Heart left ventricle (tissue), 16 donors: ENCODE results near the gene APLP1. TPM values are rescaled to one million over a fixed set of nuclear protein-coding genes. Genes with fewer than 3 reads are reported as not detected.
A peak's percentile ranks its signal among the peaks of the same experiment; 100 is the strongest.

Experiments used
- ATAC-seq, 4 donors: fragments of 200-7000 bp; cut with Tn5 transposase; one replicate each; pipeline ENCODE4 v1.9.1; 2020 to 2022; ENCODE audit warnings: moderate library complexity in 4 of 4, mild to moderate bottlenecking in 3 of 4, moderate number of reproducible peaks in 1 of 4
- DNase-seq, 5 donors: peaks; one replicate each; pipeline ENCODE4 v3.0.0-alpha.2; 2020
- H3K27ac ChIP-seq, 12 donors: fragments of 200-600 bp; sonication (generic) in 4 of 12; one replicate each; pipeline versions ENCODE4 v1.5.0 to v1.8.0; 2016 to 2022; ENCODE audit warnings: mild to moderate bottlenecking in 2 of 12
- H3K27me3 ChIP-seq, 9 donors: fragments of 200-600 bp; sonication (generic) in 2 of 9; one replicate each; pipeline versions ENCODE4 v1.5.1 to v1.8.0; 2016 to 2022; ENCODE audit warnings: mild to moderate bottlenecking in 3 of 9
- H3K36me3 ChIP-seq, 9 donors: fragments of 200-600 bp; sonication (generic) in 2 of 9; one replicate each; pipeline versions ENCODE4 v1.5.0 to v1.8.0; 2018 to 2022; ENCODE audit warnings: mild to moderate bottlenecking in 2 of 9
- H3K4me1 ChIP-seq, 12 donors: fragments of 200-600 bp; sonication (generic) in 4 of 12; one replicate each; pipeline versions ENCODE4 v1.5.0 to v1.8.0; 2016 to 2022; ENCODE audit warnings: mild to moderate bottlenecking in 3 of 12
- H3K4me3 ChIP-seq, 12 donors: fragments of 200-600 bp; sonication (generic) in 4 of 12; one replicate each; pipeline versions ENCODE4 v1.5.0 to v1.8.0; 2017 to 2022; ENCODE audit warnings: mild to moderate bottlenecking in 9 of 12, moderate library complexity in 4 of 12
- H3K9me3 ChIP-seq, 12 donors: fragments of 200-600 bp; sonication (generic) in 4 of 12; one replicate each; pipeline versions ENCODE4 v1.5.0 to v1.8.0; 2016 to 2022; ENCODE audit warnings: mild to moderate bottlenecking in 1 of 12
- POLR2A ChIP-seq, 2 donors: fragments of 450-650 bp; IDR thresholded peaks; one replicate each; pipeline ENCODE4 v1.6.1; 2017; ENCODE audit warnings: antibody characterized with exemption in 2 of 2, mild to moderate bottlenecking in 2 of 2, moderate library complexity in 2 of 2
- WGBS, 4 donors: extraction: QIAGEN DNeasy Blood & Tissue Kit in 2 of 4; methylation state at CpG; one replicate each; pipeline versions ENCODE4 v1.1.5 to v1.1.7; 2013 to 2018; 5-methylcytosine and 5-hydroxymethylcytosine counted together
- intact Hi-C, 10 donors: fragments of 100-400 bp; cut with DNase I; formaldehyde crosslinking; loops; one replicate each; pipeline versions ENCODE4 v1.11.1 to v1.14.2; 2022
- polyA plus RNA-seq, 2 donors: library from polyadenylated mRNA; stranded (reverse); fragments of 200-250 nt; gene quantifications; one replicate each; pipeline ENCODE4 v1.2.3, GENCODE V29; 2013
- total RNA-seq, 9 donors: library from RNA; depleted of rRNA in 2 of 9; stranded (reverse); fragments of >200 nt in 2 of 9; fragmentation: NEBNext Ultra II Directional in 3 of 9; extraction: Animal tissue kit (Norgen Biotek cat#: 25700) in 3 of 9; gene quantifications; one replicate each; pipeline versions ENCODE4 v1.1.0 to v1.2.4, GENCODE V29; 2016 to 2023
- TF ChIP-seq, protein P1 (sequence below), 12 donors: fragments of 200-600 bp; sonication (generic) in 4 of 12; IDR thresholded peaks; one replicate each; pipeline versions ENCODE4 v1.5.0 to v1.8.0; 2018 to 2022; ENCODE audit warnings: antibody characterized with exemption in 12 of 12, mild to moderate bottlenecking in 5 of 12
- donor health status: ischemic (EF 13 %, LVEDD 7.1; RV severe dilation, severe dysfunction).
- donor health status: healthy with polysubstance abuse.
- donor health status: DM: no; HTN: yes; CAD: no.
- donor health status: DM: no; HTN: no; CAD: no.
- donor health status: ischemic (EF 25% LVEDD 6.9; RV normal size, moderate dysfunction).
- donor health status: ischemic (EF 25% LVEDD 5.7; RV mildly dilated, moderate dysfunction).
- donor health status: healthy.
- donor health status: DM: yes; HTN: yes; CAD: no.
- donor health status: ischemic (EF 35%, LVEDD 5.7; RV mildly dilated, moderate dysfunction).
- donor health status: nonischemic (EF 11% LVEDD 7.7; RV severe dilation, severe dysfunction).
- donor health status: DM: yes; HTN: yes; CAD: no.
- donor health status: PGD.
- donor health status: ischemic (EF 29% LVEDD 5.4; RV normal size, mild dysfunction).
- donor health status: nonischemic (EF 23%, LVEDD 6.1; RV moderate dilation, normal function).

Gene APLP1
- total and polyA plus RNA-seq, 11 donors, result 2.1 to 44.3 (median 24.9) TPM

DNA sequence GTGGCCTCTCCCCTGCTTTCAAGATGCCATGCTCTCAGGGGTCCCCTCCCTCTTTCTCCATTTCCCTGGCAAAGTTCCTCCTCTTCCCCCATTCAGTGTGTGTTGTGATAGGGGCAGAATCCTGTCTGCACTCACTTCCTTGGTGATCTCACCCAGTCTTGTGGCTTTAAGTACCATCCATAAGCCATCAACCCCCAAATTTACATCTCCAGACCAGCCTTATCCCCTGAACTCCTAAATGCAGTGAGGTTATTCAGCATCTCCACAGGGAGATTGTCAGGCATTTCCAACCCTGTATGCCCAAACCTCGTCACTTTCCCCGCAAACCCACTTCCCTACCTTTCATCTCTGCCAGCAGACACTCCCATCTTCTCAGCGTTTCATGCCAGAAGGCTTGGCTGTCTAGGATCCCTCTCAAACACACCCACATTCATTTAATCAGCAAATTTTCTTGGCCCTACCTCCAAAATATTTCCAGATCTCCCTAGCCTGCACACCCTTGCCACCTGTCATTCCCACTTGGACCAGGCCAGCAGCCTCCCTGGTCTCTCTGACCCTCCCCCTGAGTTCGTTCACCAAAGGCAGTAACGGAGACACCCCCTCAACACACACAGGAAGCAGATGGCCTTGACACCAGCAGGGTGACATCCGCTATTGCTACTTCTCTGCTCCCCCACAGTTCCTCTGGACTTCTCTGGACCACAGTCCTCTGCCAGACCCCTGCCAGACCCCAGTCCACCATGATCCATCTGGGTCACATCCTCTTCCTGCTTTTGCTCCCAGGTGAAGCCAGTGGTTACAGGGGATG, 33.7 kb downstream of the APLP1 start, which contains the start of gene HCST:
HCST (plus strand) TSS at position 676 of the 808 bp plus-strand sequence; CDS start at position 741, 65 bp downstream.
- H3K36me3 ChIP-seq, result peaks cover 0 to 17% (median 2%) of the 10 kb centered on the region in 9 donors
- H3K4me3 ChIP-seq, result peak within 1 kb of the TSS in 9 of 12 donors; percentile 2 to 76 (median 26)
- TF ChIP-seq, protein P1, sequence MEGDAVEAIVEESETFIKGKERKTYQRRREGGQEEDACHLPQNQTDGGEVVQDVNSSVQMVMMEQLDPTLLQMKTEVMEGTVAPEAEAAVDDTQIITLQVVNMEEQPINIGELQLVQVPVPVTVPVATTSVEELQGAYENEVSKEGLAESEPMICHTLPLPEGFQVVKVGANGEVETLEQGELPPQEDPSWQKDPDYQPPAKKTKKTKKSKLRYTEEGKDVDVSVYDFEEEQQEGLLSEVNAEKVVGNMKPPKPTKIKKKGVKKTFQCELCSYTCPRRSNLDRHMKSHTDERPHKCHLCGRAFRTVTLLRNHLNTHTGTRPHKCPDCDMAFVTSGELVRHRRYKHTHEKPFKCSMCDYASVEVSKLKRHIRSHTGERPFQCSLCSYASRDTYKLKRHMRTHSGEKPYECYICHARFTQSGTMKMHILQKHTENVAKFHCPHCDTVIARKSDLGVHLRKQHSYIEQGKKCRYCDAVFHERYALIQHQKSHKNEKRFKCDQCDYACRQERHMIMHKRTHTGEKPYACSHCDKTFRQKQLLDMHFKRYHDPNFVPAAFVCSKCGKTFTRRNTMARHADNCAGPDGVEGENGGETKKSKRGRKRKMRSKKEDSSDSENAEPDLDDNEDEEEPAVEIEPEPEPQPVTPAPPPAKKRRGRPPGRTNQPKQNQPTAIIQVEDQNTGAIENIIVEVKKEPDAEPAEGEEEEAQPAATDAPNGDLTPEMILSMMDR (IDR thresholded peaks at IDR 0.05), result no peak
- TF ChIP-seq POLR2A (IDR thresholded peaks at IDR 0.05), result no peak
- peak in 1 of 5 donors; percentile 39 for DNase-seq
- no peaks in the 10 kb centered on the region for H3K27me3 ChIP-seq
- ATAC-seq, result peak in 1 of 4 donors; percentile 10
- H3K9me3 ChIP-seq, result no peaks in the 10 kb centered on the region
- peaks cover 0 to 76% (median 10%) of the 10 kb centered on the region in 12 donors for H3K4me1 ChIP-seq
- peak within 1 kb of the TSS in 10 of 12 donors; percentile 15 to 89 (median 80) for H3K27ac ChIP-seq
- 33 to 37% (median 35%) methylated on average over 6 of the region's 6 CpGs for WGBS, 4 donors
- intact Hi-C loops, result loop anchor here in 3 of 10 donors (2.0 kb wide), 2 partner anchors 27 to 29 kb away; no protein-coding TSS in a partner anchor

DNA sequence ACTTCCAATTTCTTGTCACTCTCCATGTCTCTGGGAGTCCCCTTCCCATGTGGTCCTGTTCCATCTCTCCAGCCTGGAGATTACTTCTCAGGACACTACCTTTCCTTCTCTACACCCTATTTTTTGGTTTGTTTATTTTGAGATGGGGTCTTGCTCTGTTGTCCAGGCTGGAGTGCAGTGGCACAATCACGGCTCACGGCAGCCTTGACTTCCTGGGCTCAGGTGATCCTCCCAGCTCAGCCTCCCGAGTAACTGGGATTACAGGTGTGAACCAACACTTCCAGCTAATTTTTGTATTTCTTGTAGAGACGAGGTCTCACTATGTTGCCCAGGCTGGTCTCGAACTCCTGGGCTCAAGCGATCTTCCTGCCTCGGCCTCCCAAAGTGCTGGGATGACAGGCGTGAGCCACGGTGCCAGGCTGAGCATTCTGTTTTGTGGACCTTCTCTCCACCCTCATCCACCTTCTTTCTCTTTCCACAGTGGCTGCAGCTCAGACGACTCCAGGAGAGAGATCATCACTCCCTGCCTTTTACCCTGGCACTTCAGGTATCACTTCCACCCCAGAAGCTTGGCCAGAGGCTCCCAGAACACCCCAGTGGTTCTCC, 34.6 kb downstream of the APLP1 start:
- intact Hi-C loops, result no loop called here
- Histone ChIP-seq H3K4me1 (peaks cover 0 to 66% (median 10%) of the 10 kb centered on the region in 12 donors), H3K4me3 (peak overlapping the region in 9 of 12 donors; percentile 2 to 69 (median 12)), H3K27ac (peak overlapping the region in 10 of 12 donors; percentile 15 to 89 (median 64)), H3K36me3 (peaks cover 0 to 8% (median 0%) of the 10 kb centered on the region in 9 donors), H3K9me3 (no peaks in the 10 kb centered on the region), H3K27me3 (no peaks in the 10 kb centered on the region)
- DNase-seq (no peak), ATAC-seq (no peak)
- 64 to 73% (median 72%) methylated on average over 10 of the region's 10 CpGs for WGBS, 4 donors
- no peak for TF ChIP-seq POLR2A (IDR thresholded peaks at IDR 0.05)
- TF ChIP-seq, protein P1 (IDR thresholded peaks at IDR 0.05), result no peak

DNA sequence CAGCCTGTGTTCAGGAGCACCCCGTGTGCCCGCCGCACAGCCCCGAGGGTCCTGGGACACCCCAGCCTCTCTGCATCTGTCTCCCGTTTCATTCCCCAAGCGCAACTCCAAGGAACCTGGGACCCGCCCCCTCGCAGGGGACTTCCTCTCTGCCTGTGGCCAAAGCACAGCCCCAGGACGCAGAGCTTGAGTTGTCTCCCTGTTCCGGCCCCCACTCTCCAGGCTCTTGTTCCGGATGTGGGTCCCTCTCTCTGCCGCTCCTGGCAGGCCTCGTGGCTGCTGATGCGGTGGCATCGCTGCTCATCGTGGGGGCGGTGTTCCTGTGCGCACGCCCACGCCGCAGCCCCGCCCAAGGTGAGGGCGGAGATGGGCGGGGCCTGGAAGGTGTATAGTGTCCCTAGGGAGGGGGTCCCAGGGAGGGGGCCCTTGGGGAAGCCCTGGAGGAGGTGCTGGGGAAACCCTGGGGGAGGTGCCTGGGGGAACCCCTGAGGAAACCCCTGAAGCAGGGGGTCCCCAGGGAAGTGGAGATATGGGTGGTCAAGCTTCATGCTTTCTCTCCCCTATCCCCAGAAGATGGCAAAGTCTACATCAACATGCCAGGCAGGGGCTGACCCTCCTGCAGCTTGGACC, 35.3 kb downstream of the APLP1 start:
- intact Hi-C loops, result no loop called here
- no peaks in the 10 kb centered on the region for H3K9me3 ChIP-seq
- TF ChIP-seq POLR2A (IDR thresholded peaks at IDR 0.05), result no peak
- TF ChIP-seq, protein P1 (IDR thresholded peaks at IDR 0.05), result no peak
- peak overlapping the region in 7 of 12 donors; percentile 8 to 69 (median 26) for H3K4me3 ChIP-seq
- DNase-seq (peak; percentile 71 to 92 (median 80)), ATAC-seq (peak; percentile 5 to 46 (median 21))
- peaks cover 0 to 60% (median 4%) of the 10 kb centered on the region in 12 donors for H3K4me1 ChIP-seq
- peak overlapping the region in 9 of 12 donors; percentile 17 to 88 (median 62) for H3K27ac ChIP-seq
- peaks cover 0 to 4% (median 0%) of the 10 kb centered on the region in 9 donors for H3K36me3 ChIP-seq
- 1 to 6% (median 3%) methylated on average over 14 to 24 of the region's 24 CpGs for WGBS, 4 donors
- H3K27me3 ChIP-seq, result no peaks in the 10 kb centered on the region
